Naive B cell (primary cell): ENCODE measurements around the gene KLK12. TPM values are rescaled to one million over a fixed set of nuclear protein-coding genes. Genes with fewer than 3 reads are reported as not detected.
"Not testable (repeated sequence)": the region's sequence is repeated elsewhere in the genome, so short reads cannot be mapped to it uniquely, and the experiment has no call there.

Source experiments
- ATAC-seq, 2 donors: fragments of 150-1000 bp; cut with Tn5 transposase; 2 replicates each; pipeline ENCODE4 v1.10.0; 2021; ENCODE audit warnings: low read depth in 2 of 2, mild to moderate bottlenecking in 2 of 2, moderate library complexity in 2 of 2
- DNase-seq: peaks from one replicate; pipeline ENCODE4 v3.0.0; 2022
- H3K27ac Mint-ChIP-seq, 6 donors: one replicate each; pipeline ENCODE4 v1.8.0; 2020 to 2022; ENCODE audit warnings: mild to moderate bottlenecking in 6 of 6, mixed read lengths in 6 of 6, moderate library complexity in 5 of 6, inconsistent platforms in 2 of 6
- H3K27me3 Mint-ChIP-seq, 3 donors: one replicate each; pipeline ENCODE4 v1.8.0; 2021 to 2022; ENCODE audit warnings: mixed read lengths in 3 of 3, mild to moderate bottlenecking in 1 of 3
- H3K36me3 Mint-ChIP-seq, 2 donors: one replicate each; pipeline ENCODE4 v1.8.0; 2020 to 2022; ENCODE audit warnings: mixed read lengths in 2 of 2, inconsistent platforms in 1 of 2, mild to moderate bottlenecking in 1 of 2
- H3K4me1 Mint-ChIP-seq, 3 donors: one replicate each; pipeline ENCODE4 v1.8.0; 2020 to 2022; ENCODE audit warnings: mixed read lengths in 3 of 3, inconsistent platforms in 1 of 3, mild to moderate bottlenecking in 1 of 3, moderate library complexity in 1 of 3
- H3K4me3 Mint-ChIP-seq, 8 donors: one replicate each; pipeline ENCODE4 v1.8.0; 2020 to 2022; ENCODE audit warnings: mild to moderate bottlenecking in 8 of 8, mixed read lengths in 8 of 8, moderate library complexity in 8 of 8, inconsistent platforms in 2 of 8
- H3K9me3 Mint-ChIP-seq, 7 donors: one replicate each; pipeline ENCODE4 v1.8.0; 2020 to 2022; ENCODE audit warnings: mixed read lengths in 7 of 7, mild to moderate bottlenecking in 5 of 7, inconsistent platforms in 2 of 7, moderate library complexity in 1 of 7
- polyA plus RNA-seq, 6 donors: library from polyadenylated mRNA; unstranded; fragments of 300-500 nt; fragmentation: Illumina TruSeq; gene quantifications; one replicate each; pipeline ENCODE4 v1.2.3, GENCODE V29; 2021; ENCODE audit warnings: low read depth in 6 of 6

The KLK12 gene
- polyA plus RNA-seq, 6 donors from 2014 or later: not detected

DNA sequence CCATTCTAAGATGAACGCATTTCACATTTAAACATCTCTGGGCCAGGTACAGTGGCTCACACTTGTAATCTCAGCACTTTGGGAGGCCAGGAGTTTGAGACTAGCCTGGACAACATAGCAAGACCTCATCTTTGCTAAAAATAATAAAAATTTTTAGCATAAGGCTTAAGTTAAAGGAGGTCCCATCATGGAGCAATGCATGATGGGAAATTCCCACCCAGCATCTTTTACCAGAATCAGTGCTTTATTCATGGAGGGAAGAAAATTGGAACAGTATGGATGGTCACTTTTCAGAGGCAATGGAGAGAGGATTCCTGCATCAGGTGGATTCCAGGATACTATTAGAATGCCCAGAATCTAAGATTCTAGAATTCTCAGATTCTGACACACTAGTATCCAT lies 29.6 kb downstream of the KLK12 start:
- DNase-seq (no peak), ATAC-seq (no peak)
- H3K27ac Mint-ChIP-seq: no peak overlapping the region
- H3K9me3 Mint-ChIP-seq: peaks cover 0 to 6% (median 2%) of the 10 kb centered on the region in 7 donors
- no peaks in the 10 kb centered on the region for H3K36me3 Mint-ChIP-seq
- H3K4me3 Mint-ChIP-seq: no peak overlapping the region
- peaks cover 11 to 72% (median 49%) of the 10 kb centered on the region in 3 donors for H3K27me3 Mint-ChIP-seq
- H3K4me1 Mint-ChIP-seq: peaks cover 0 to 3% (median 0%) of the 10 kb centered on the region in 3 donors

DNA sequence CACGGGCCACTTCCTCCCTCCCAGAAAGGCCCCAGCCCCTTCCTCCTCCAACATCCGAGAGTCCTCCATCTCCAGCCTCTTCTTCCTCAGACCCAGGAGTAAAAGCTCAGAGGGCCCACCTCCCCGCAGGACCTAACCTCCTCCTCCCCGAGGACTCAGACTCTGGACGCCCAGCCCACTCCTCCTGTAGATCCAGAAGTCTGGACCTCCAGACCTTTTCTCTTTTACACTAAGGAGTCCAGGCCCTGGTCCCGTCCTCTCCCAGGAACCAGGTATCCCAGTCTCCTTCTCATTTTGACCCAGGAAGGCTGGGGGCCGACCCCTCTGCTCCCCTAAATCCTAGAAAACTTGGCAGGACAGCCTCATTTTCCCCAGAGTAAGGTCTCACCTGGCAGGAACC lies 31.5 kb downstream of the KLK12 start:
- Mint-ChIP-seq H3K36me3 (no peaks in the 10 kb centered on the region), H3K27me3 (peaks cover 15 to 72% (median 47%) of the 10 kb centered on the region in 3 donors)

DNA sequence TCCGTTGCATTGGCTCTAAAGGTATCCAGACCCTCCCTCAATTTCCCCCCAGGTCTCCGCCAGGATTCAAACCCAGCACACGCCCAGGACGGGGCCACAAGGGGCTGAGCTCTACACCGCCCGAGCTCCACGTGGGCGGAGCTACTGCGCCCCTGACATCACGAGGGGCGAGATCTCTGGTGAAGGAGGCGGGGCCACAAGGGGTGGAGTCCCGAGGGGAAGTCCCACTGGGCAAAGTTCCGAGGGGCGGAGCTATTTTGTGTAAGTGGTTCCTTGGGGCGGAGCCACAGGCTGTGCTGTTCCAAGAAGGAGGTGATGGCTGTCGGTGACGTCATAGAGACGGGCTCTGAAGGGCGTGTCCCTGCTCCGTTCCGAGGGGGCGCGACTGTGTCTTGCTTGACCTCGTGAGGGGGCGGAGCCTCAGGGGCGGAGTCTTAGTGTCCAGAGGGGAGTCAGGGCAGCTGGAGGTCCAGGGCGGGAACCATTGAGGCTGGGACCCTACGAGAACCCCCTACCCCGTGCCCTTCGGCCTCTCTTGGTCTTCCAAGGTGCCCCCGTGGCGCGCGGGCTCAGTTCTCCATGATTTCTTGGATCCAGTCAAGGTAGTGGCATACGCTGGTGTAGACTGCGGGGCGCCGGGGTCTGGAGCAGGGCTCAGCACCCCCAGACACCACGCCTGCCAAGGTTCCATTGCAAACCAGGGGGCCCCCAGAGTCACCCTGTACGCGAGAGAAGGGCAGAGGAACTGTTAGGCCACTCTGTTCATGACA lies 32.1 kb downstream of the KLK12 start:
- peaks cover 20 to 77% (median 52%) of the 10 kb centered on the region in 3 donors for H3K27me3 Mint-ChIP-seq
- H3K9me3 Mint-ChIP-seq: peaks cover 0 to 6% (median 2%) of the 10 kb centered on the region in 7 donors
- H3K36me3 Mint-ChIP-seq: no peaks in the 10 kb centered on the region
- ATAC-seq (peak in 1 of 2 donors; percentile 10), DNase-seq (no peak)
- no peak overlapping the region for H3K27ac Mint-ChIP-seq
- no peak overlapping the region for H3K4me3 Mint-ChIP-seq
- H3K4me1 Mint-ChIP-seq: peaks cover 0 to 3% (median 0%) of the 10 kb centered on the region in 3 donors

More for the DNA sequence above, 31.5 kb downstream of the KLK12 start:
- H3K4me1 Mint-ChIP-seq: peaks cover 0 to 3% (median 0%) of the 10 kb centered on the region in 3 donors
- H3K4me3 Mint-ChIP-seq: no peak overlapping the region
- peak overlapping the region in 1 of 6 donors; percentile 42 for H3K27ac Mint-ChIP-seq
- ATAC-seq (no peak), DNase-seq (no peak)
- peaks cover 0 to 6% (median 2%) of the 10 kb centered on the region in 7 donors for H3K9me3 Mint-ChIP-seq

DNA sequence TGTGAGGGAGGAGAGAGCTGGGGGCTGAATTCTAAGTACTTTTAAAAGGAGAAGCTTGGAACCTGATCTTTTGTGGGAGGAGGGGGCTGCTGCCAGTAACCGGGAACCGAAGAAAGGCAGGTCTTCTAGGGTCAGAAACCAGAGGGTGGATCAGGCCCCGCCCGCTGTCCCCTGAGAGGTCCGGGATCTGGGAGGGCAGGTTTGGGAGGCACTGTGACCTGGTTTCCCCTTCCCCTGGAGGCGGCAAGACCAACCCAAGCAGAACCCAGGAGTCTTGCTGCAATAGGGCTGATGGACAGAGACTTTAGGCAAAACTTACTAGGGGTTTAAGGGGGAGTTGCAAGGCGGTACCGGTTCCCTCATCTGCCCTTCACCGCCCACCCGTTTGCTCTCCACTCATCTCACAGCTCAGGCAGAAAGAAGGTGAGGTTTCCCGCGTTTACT lies 32.7 kb downstream of the KLK12 start:
- H3K27me3 Mint-ChIP-seq: peaks cover 15 to 74% (median 53%) of the 10 kb centered on the region in 3 donors
- ATAC-seq: no peak
- H3K4me1 Mint-ChIP-seq: peaks cover 0 to 3% (median 0%) of the 10 kb centered on the region in 3 donors
- peak overlapping the region in 1 of 8 donors; percentile 14 for H3K4me3 Mint-ChIP-seq
- H3K27ac Mint-ChIP-seq: no peak overlapping the region
- peaks cover 0 to 6% (median 2%) of the 10 kb centered on the region in 7 donors for H3K9me3 Mint-ChIP-seq
- DNase-seq: no peak
- H3K36me3 Mint-ChIP-seq: no peaks in the 10 kb centered on the region

DNA sequence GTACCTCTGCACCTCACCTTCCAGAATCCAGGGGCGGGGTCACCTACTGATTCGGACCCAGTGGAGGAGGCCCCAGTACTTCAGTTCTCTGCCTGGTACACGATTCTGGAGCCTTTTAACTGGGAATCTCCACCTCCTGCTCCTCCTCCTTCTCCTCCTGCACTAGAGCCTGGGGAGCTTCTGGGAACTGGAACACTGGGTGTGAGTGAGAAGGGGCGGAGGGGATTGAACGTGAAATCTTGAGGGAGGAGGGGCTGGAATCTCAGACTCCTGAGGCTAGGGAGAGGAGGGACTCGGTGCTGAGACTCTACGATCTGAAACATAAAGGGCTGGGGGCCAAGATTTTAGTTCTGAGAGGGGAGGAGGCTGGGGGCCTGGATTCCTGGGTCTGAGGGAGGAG lies 33.3 kb downstream of the KLK12 start, which contains the start of gene KLK8:
Gene KLK8, minus strand, starts transcription at position 90 of the 400 bp plus-strand sequence. CDS start 437 bp downstream, outside the sequence.
- H3K9me3 Mint-ChIP-seq: peaks cover 0 to 8% (median 2%) of the 10 kb centered on the region in 7 donors
- H3K27me3 Mint-ChIP-seq: peaks cover 20 to 77% (median 57%) of the 10 kb centered on the region in 3 donors
- H3K27ac Mint-ChIP-seq: no peak within 1 kb of the TSS
- H3K4me3 Mint-ChIP-seq: peak within 1 kb of the TSS in 1 of 8 donors; percentile 14
- H3K4me1 Mint-ChIP-seq: peaks cover 0 to 3% (median 0%) of the 10 kb centered on the region in 3 donors
- DNase-seq: no peak
- no peaks in the 10 kb centered on the region for H3K36me3 Mint-ChIP-seq
- ATAC-seq: no peak

DNA sequence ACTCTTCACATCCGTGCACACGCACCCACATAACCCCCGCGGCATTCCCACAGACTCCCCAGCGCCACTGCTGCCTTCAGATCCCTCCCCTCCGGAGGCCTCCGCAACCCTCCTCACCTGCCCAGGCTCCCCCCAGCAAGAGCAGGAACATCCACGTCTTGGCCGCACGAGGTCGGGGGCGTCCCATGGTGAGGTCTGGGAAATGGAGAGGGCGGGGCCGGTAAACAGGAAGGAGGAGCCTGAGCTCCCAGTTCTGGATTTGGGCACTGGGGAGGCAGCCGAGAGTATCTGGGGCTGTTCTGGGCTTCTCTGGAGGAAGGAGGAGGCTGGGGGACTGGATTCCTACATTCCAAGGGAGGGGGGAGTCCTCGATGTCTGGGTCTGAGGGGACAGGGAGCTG lies 33.8 kb downstream of the KLK12 start:
- Mint-ChIP-seq H3K4me3 (no peak overlapping the region), H3K36me3 (no peaks in the 10 kb centered on the region), H3K4me1 (peaks cover 0 to 3% (median 0%) of the 10 kb centered on the region in 3 donors), H3K9me3 (peaks cover 0 to 8% (median 4%) of the 10 kb centered on the region in 7 donors), H3K27me3 (peaks cover 21 to 72% (median 57%) of the 10 kb centered on the region in 3 donors), H3K27ac (no peak overlapping the region)
- no peak for ATAC-seq
- no peak for DNase-seq

DNA sequence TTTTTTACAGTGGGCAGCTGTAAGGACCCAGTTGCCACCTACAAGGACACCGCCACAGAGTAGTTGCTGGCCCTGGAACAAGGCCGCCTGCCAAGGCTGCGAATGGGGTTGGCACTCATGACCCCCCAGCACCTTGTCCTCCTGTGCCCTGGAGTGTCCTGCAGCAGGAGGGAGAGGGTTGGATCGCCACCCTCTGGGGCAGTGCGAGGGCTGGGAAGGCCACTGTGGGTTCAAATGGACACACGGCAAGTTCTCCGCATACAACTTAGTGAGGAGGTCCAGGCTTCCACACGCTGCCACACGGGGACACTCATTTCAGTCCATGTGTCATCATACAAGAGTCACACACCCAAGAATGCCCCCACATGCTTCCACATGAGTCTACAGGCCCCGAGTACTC lies 34.4 kb downstream of the KLK12 start:
- Mint-ChIP-seq H3K4me3 (no peak overlapping the region), H3K4me1 (peaks cover 0 to 3% (median 0%) of the 10 kb centered on the region in 3 donors), H3K27ac (no peak overlapping the region), H3K27me3 (peaks cover 21 to 70% (median 57%) of the 10 kb centered on the region in 3 donors), H3K9me3 (peaks cover 0 to 8% (median 5%) of the 10 kb centered on the region in 7 donors), H3K36me3 (no peaks in the 10 kb centered on the region)
- no peak for DNase-seq
- ATAC-seq: no peak

DNA sequence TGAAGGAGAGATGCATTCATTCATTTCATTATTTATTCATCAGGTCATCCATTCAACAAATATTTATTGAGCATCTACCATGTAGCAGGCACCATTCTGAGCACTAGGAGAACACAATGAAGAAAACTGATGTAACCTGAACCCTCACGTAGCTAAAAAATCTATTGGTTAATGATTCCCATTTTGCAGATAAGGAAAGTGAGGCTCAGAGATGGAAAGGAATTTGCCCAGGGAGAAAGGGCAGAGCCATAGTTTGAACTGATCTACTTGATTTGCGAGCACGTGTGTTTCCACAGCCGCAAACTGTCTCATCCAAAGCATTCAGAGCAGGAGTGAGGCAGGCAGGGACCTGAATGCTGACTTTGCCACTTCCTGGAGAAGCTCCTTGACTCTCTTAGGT lies 36.1 kb downstream of the KLK12 start:
- peaks cover 0 to 3% (median 0%) of the 10 kb centered on the region in 3 donors for H3K4me1 Mint-ChIP-seq
- DNase-seq (no peak), ATAC-seq (no peak)
- H3K27ac Mint-ChIP-seq: no peak overlapping the region
- H3K9me3 Mint-ChIP-seq: peaks cover 1 to 14% (median 6%) of the 10 kb centered on the region in 7 donors
- H3K27me3 Mint-ChIP-seq: peaks cover 16 to 64% (median 55%) of the 10 kb centered on the region in 3 donors
- no peak overlapping the region for H3K4me3 Mint-ChIP-seq
- H3K36me3 Mint-ChIP-seq: no peaks in the 10 kb centered on the region

DNA sequence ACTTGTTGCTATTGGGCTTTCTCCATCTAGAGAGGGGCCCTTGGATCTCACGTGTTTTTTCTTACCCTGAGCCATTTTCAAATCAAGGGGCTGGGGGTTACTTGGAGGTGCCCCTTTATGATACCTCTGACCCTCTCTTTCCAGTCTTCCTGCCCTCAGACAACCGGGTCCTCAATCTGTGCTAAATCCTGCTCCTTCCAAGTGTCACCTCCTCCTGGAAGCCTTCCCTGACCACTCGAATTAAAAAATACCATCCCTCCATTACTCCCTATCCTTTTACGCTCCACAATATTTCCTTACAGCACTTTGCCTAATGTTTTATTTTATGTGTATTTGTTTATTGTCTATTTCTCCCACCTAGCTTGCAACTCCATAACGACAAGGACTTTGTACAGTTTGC lies 36.7 kb downstream of the KLK12 start:
- Mint-ChIP-seq H3K9me3 (peaks cover 0 to 11% (median 6%) of the 10 kb centered on the region in 7 donors), H3K4me3 (no peak overlapping the region), H3K27ac (peak overlapping the region in 1 of 6 donors; percentile 69), H3K36me3 (no peaks in the 10 kb centered on the region), H3K4me1 (peaks cover 0 to 3% (median 0%) of the 10 kb centered on the region in 3 donors), H3K27me3 (peaks cover 16 to 58% (median 49%) of the 10 kb centered on the region in 3 donors)
- no peak for DNase-seq
- ATAC-seq: no peak

DNA sequence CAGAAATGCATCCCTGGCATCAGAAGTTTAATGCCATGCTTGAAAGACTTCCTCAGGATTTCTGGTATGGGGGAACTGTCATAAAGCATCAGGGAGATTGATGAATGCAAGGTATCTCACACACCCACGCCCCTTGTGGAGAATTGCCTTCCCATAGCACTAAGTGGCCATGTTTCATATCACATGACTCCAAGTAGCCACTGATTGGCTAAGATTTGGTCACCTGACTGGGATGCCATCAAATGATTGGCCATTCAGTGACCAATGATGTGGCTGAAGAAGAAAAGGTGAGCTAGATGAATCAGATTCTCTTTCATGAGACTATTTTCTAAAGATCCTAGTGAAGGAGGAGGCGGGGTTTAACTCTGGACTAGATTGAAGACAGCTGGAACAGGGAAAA lies 40.7 kb downstream of the KLK12 start:
- Mint-ChIP-seq H3K27me3 (peaks cover 36 to 49% (median 36%) of the 10 kb centered on the region in 3 donors), H3K27ac (no peak overlapping the region), H3K4me3 (peak overlapping the region in 1 of 8 donors; percentile 22), H3K4me1 (no peaks in the 10 kb centered on the region), H3K9me3 (peaks cover 6 to 16% (median 7%) of the 10 kb centered on the region in 7 donors), H3K36me3 (no peaks in the 10 kb centered on the region)
- ATAC-seq (no peak), DNase-seq (no peak)

DNA sequence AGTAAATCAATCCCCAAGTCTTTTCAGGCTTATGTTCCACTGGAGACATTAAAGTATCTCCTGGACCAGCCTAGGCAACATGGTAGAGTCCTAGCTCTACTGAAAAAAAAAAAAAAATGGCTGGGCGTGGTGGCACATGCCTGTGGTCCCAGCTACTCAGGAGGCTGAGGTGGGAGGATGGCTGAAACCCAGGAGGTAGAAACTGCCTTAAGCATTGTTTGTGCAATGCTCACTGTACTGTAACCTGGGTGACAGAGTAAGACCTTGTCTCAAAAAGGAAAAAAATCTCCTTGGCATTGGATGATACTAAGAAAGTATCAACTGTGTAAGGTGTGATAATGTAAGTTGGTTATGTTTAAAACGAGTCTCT lies 42.2 kb downstream of the KLK12 start:
- ATAC-seq (no peak), DNase-seq (no peak)
- no peaks in the 10 kb centered on the region for H3K4me1 Mint-ChIP-seq
- H3K27me3 Mint-ChIP-seq: peaks cover 32 to 46% (median 36%) of the 10 kb centered on the region in 3 donors
- H3K9me3 Mint-ChIP-seq: peaks cover 6 to 16% (median 8%) of the 10 kb centered on the region in 7 donors
- peak overlapping the region in 1 of 8 donors; percentile 9 for H3K4me3 Mint-ChIP-seq
- no peaks in the 10 kb centered on the region for H3K36me3 Mint-ChIP-seq
- no peak overlapping the region for H3K27ac Mint-ChIP-seq

DNA sequence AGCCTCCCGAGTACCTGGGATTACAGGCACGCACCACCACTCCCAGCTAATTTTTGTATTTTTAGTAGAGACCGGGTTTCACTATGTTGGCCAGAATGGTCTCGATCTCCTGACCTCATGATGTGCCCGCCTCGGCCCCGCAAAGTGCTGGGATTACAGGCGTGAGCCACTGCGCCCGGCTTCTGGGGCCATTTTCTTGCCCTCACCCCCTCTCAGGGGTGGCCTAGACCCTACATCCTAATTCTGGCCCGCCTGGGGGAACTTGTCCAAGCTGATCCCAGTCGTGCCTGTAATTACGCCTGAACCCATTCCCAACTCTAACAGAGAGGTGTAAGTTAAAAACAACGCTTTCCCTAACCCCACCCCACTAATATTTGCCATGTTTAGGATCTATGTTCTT lies 50.4 kb downstream of the KLK12 start:
- H3K9me3 Mint-ChIP-seq, DNase-seq, H3K4me3 Mint-ChIP-seq, ATAC-seq, H3K36me3 Mint-ChIP-seq, H3K27ac Mint-ChIP-seq: not testable (repeated sequence)
- Mint-ChIP-seq H3K4me1 (peaks cover 0 to 13% (median 0%) of the 10 kb centered on the region in 3 donors), H3K27me3 (peaks cover 41 to 61% (median 58%) of the 10 kb centered on the region in 3 donors)

DNA sequence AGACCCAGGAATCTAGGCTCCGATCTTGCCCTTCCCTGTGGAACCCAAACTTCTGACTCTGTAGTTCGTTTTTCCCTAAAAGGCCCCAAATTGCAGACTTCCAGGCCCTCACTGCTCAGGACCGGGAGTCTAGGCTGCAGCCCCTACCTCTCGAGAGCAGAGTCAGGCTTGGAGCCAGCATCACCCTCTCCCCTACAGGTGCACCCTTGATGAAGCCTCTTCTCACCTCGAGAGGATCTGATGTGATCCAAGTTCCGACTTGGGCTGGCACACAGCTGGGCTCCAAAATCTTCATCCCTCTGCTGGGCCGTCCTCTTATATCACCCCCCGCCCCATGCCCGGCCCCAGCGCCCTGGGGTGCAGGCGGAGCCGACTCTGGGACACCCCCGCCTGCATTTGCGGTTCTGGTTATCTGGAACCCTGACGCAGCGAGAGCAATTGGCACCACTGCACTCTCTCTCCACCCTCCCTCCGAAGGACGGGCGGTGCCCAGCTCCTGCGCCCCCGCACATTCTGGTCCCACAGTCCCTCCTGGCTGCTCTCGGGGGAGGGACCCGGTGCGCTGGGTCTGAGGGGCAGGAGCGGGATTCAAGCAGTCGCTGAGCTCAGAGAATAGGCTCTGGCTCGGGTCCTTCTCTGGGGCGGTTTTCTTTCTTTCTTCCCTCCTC lies 51.0 kb downstream of the KLK12 start, which contains the start of gene KLK7:
Gene KLK7, minus strand, starts transcription at position 293 of the 668 bp plus-strand sequence. CDS start 1,518 bp downstream, outside the sequence.
- ATAC-seq (no peak), DNase-seq (no peak)
- Mint-ChIP-seq H3K4me1 (peaks cover 0 to 13% (median 0%) of the 10 kb centered on the region in 3 donors), H3K36me3 (no peaks in the 10 kb centered on the region), H3K27me3 (peaks cover 40 to 64% (median 59%) of the 10 kb centered on the region in 3 donors), H3K27ac (no peak within 1 kb of the TSS), H3K9me3 (peaks cover 0 to 8% (median 0%) of the 10 kb centered on the region in 7 donors), H3K4me3 (no peak within 1 kb of the TSS)
